WERI-Rb-1 (cell line): ENCODE results near the gene SNCA.

Source experiments
- DNase-seq: peaks from one replicate; pipeline ENCODE4 v3.0.0-alpha.2; 2020
- H3K27ac ChIP-seq: fragments of 250-450 bp; sonication (Bioruptor Pico); 2 replicates; pipeline ENCODE4 v1.5.1; 2020; ENCODE audit warnings: mild to moderate bottlenecking, moderate library complexity
- H3K27me3 ChIP-seq: fragments of 250-450 bp; sonication (Bioruptor Pico); 2 replicates; pipeline ENCODE4 v1.5.1; 2021; ENCODE audit warnings: mild to moderate bottlenecking, low read depth, moderate library complexity; ENCODE audit not compliant: insufficient read depth, severe bottlenecking
- H3K36me3 ChIP-seq: fragments of 250-450 bp; sonication (Bioruptor Pico); 2 replicates; pipeline ENCODE4 v1.5.1; 2020; ENCODE audit warnings: mild to moderate bottlenecking, moderate library complexity
- H3K4me3 ChIP-seq: 2 replicates; pipeline ENCODE4 v1.5.1; 2011; ENCODE audit warnings: low read depth, mild to moderate bottlenecking, control low read depth, low read length
- H3K9me3 ChIP-seq: fragments of 250-450 bp; sonication (Bioruptor Pico); 2 replicates; pipeline ENCODE4 v1.5.1; 2021; ENCODE audit warnings: mild to moderate bottlenecking, moderate library complexity; ENCODE audit not compliant: severe bottlenecking
- TF ChIP-seq, protein P1 (sequence below): IDR thresholded peaks from 2 replicates; pipeline ENCODE4 v1.5.1; 2011; ENCODE audit warnings: low read depth, mild to moderate bottlenecking, control low read depth, inconsistent platforms, low read length

Gene SNCA

DNA sequence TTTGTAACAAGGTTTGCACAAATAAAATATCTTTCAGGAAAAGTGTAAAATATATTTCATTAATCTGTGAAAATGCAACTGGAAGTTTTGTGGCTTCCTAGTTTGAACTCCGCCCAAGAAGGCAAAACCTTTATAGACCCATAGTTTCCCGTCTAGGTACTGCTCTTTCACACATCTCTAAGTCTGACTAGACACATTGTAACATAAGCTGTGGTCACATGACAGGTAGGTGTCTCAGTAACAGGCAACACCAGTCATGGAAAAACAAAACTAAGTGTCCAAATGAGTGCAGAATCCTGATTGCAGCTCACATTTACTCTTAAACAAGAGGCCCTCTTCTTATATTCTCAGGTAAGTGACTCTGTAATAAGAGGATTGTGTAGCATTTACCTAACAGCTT, 55.6 kb downstream of the SNCA start:
- Histone ChIP-seq H3K4me3 (no peak overlapping the region), H3K9me3 (no peaks in the 10 kb centered on the region), H3K36me3 (no peaks in the 10 kb centered on the region), H3K27ac (no peak overlapping the region), H3K27me3 (no peaks in the 10 kb centered on the region)
- TF ChIP-seq, protein P1, sequence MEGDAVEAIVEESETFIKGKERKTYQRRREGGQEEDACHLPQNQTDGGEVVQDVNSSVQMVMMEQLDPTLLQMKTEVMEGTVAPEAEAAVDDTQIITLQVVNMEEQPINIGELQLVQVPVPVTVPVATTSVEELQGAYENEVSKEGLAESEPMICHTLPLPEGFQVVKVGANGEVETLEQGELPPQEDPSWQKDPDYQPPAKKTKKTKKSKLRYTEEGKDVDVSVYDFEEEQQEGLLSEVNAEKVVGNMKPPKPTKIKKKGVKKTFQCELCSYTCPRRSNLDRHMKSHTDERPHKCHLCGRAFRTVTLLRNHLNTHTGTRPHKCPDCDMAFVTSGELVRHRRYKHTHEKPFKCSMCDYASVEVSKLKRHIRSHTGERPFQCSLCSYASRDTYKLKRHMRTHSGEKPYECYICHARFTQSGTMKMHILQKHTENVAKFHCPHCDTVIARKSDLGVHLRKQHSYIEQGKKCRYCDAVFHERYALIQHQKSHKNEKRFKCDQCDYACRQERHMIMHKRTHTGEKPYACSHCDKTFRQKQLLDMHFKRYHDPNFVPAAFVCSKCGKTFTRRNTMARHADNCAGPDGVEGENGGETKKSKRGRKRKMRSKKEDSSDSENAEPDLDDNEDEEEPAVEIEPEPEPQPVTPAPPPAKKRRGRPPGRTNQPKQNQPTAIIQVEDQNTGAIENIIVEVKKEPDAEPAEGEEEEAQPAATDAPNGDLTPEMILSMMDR: no peak
- DNase-seq: no peak

DNA sequence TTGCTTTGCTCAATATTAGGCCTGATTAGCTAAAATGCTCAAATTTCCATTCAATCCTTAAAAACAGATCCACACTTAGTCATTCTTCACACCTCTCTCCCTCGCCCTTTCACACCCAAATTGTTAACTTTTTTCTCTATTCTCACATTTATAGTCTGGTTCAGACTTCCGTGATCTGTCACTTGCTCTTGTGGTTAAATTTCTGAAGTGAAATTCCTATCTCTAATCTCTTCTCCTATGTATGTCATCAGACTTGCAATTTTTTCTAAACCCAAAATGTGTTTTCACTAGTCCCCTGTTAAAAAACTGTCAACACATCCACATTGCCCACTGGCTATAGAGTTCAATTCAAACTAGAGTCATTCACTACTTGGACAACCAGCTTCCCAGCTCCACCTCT, 63.2 kb downstream of the SNCA start:
- no peaks in the 10 kb centered on the region for H3K9me3 ChIP-seq
- no peak overlapping the region for H3K4me3 ChIP-seq
- TF ChIP-seq, protein P1: no peak
- H3K27ac ChIP-seq: no peak overlapping the region
- H3K36me3 ChIP-seq: no peaks in the 10 kb centered on the region
- DNase-seq: no peak
- H3K27me3 ChIP-seq: no peaks in the 10 kb centered on the region

DNA sequence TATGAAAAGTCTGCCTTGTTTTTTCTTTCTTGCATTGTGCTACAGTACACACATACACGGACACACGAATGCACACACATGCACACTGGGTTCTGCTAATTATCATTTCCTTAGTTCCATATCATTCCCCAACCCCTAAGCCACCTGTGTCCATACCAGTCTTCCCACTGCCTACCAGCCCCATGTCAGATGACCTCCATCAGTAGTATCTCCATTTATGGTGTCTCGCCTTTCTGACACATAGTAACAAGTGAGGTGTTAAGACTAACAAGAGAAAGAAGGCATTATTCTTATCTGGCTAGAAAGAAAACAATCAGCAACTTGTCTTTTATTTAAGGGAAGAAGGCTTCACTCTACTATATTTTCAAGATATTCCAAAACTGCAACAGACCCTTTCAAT, 67.1 kb downstream of the SNCA start:
- Histone ChIP-seq H3K9me3 (no peaks in the 10 kb centered on the region), H3K4me3 (no peak overlapping the region), H3K27ac (no peak overlapping the region), H3K27me3 (no peaks in the 10 kb centered on the region), H3K36me3 (no peaks in the 10 kb centered on the region)
- TF ChIP-seq, protein P1: no peak
- no peak for DNase-seq

DNA sequence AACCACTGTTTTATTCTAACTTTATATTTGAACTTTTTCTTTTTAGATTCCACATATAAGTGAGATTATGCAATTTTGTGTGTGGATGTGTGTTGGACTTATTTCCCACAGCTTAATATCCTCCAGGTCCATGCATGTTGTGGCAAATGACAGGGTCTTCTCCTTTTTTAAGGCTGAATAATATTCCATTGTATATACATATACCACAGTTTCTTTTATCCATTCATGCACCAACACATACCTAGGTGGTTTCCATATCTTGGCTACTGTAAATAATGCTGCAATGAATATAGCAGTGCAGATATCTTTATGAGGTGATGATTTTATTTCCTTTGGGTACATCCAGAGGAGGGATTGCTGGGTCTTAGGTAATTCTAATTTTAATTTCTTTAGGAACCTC, 69.0 kb downstream of the SNCA start:
- no peaks in the 10 kb centered on the region for H3K27me3 ChIP-seq
- no peaks in the 10 kb centered on the region for H3K9me3 ChIP-seq
- H3K36me3 ChIP-seq: no peaks in the 10 kb centered on the region
- TF ChIP-seq, protein P1: no peak
- no peak overlapping the region for H3K4me3 ChIP-seq
- no peak for DNase-seq
- H3K27ac ChIP-seq: no peak overlapping the region

DNA sequence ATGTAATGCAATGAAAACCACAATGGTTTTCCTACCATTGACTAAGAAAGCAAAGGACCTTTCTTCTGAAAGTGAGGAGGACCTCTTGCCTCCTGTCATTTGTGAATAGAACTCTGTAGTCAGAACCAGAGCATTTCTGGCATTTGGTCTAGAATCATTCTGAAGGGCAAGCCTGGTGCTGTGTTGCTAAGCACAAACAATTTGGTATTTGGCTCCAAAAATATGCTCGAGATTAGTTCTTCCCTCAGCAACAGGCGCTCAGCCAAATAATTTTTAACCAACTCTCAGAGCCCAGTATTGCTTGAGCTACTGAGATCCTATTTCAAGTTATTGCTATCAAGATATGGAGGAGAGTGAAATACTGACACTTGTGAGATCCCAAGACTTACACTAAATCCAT, 71.0 kb downstream of the SNCA start:
- Histone ChIP-seq H3K27me3 (no peaks in the 10 kb centered on the region), H3K36me3 (no peaks in the 10 kb centered on the region), H3K27ac (no peak overlapping the region), H3K4me3 (no peak overlapping the region), H3K9me3 (no peaks in the 10 kb centered on the region)
- DNase-seq: no peak
- TF ChIP-seq, protein P1: no peak

DNA sequence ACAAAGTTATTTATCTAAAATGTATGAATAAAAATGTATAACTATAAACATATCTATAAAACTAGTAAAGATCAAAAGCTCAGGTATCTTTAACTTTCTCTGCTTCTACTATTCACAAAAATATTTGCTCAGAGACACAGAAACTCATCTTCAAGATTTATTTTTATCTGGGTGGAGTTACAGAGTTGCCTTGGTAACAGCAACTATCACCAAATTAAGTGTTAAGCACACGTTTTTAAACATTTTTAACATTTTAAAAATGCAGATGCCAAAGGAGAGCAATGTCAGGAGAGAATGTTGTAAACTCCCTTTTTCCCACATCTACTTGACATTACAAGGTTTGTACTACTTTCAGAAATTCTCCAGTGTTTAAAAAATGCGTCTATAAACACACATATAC, 71.4 kb downstream of the SNCA start:
- TF ChIP-seq, protein P1: no peak
- Histone ChIP-seq H3K27ac (no peak overlapping the region), H3K36me3 (no peaks in the 10 kb centered on the region), H3K9me3 (no peaks in the 10 kb centered on the region), H3K4me3 (no peak overlapping the region), H3K27me3 (no peaks in the 10 kb centered on the region)
- no peak for DNase-seq
